Endothelial cell of umbilical vein (primary cell): ENCODE results near the gene DLG1. TPM values are rescaled to one million over a fixed set of nuclear protein-coding genes. Genes with fewer than 3 reads are reported as not detected.

ENCODE experiments used
- BruUV-seq: library from RNA; stranded (reverse); fragments of 400-500 nt; replicated peaks from 2 replicates; lab custom pipeline; 2021; lab: Mats Ljungman, UMichigan
- CTCF ChIA-PET: fragments of 300-600, 350-600 bp; sonication (Branson Sonifier 250); formaldehyde crosslinking; loops from one replicate; lab custom pipeline; 2021; ENCODE audit warnings: antibody characterized with exemption, inconsistent platforms; lab: Charles Lee
- POLR2A ChIA-PET: fragments of 300-600, 350-600 bp; sonication (Branson Sonifier 250); formaldehyde crosslinking; loops from one replicate; lab custom pipeline; 2021; ENCODE audit warnings: antibody characterized with exemption, inconsistent platforms; lab: Charles Lee
- DNase-seq: peaks from one replicate; pipeline ENCODE4 v3.0.0-alpha.2; 2011; ENCODE audit warnings: low read depth, low spot score
- FAIRE-seq: peaks from 2 replicates; lab custom pipeline; 2011; peaks lifted over from hg19 to GRCh38; lab: Jason Lieb, UNC
- H2AFZ ChIP-seq: 2 replicates; pipeline ENCODE4 v1.6.0; 2012; ENCODE audit warnings: low read depth, low read length, control low read depth, inconsistent platforms
- H3K27ac ChIP-seq: 2 replicates; pipeline ENCODE4 v1.5.1; 2011; ENCODE audit warnings: low read depth, mild to moderate bottlenecking, control low read depth, low read length, moderate library complexity; ENCODE audit not compliant: insufficient read depth
- H3K27me3 ChIP-seq, 2 experiments: 2 replicates each; pipeline versions ENCODE4 v1.6.0 to v1.6.1; 2011; ENCODE audit warnings: low read length in 2 of 2, mixed read lengths in 1 of 2; ENCODE audit not compliant: control insufficient read depth in 2 of 2, insufficient read depth in 2 of 2
- H3K36me3 ChIP-seq, 2 experiments: 2 replicates in 1 of 2; 3 replicates in 1 of 2; pipeline ENCODE4 v1.5.1; 2011; ENCODE audit warnings: low read length in 2 of 2, mild to moderate bottlenecking in 1 of 2, moderate library complexity in 1 of 2; ENCODE audit not compliant: control insufficient read depth in 2 of 2, insufficient read depth in 2 of 2; ENCODE audit errors: extremely low read depth in 1 of 2
- H3K4me1 ChIP-seq: 3 replicates; pipeline ENCODE4 v1.5.1; 2011; ENCODE audit warnings: mild to moderate bottlenecking, low read length; ENCODE audit not compliant: control insufficient read depth, insufficient read depth; ENCODE audit errors: extremely low read depth
- H3K4me2 ChIP-seq: 2 replicates; pipeline ENCODE4 v1.6.1; 2011; ENCODE audit warnings: low read length, control low read depth, mixed read lengths; ENCODE audit not compliant: insufficient read depth
- H3K4me3 ChIP-seq, 3 experiments: fragments of 200-600 bp in 1 of 3; sonication (generic), shearing (Covaris generic) in 1 of 3; replicated peaks in 1 of 3; 2 replicates each; pipeline ENCODE4 v1.5.1; 2011 to 2016; ENCODE audit warnings: control low read depth in 3 of 3, low read length in 3 of 3, mild to moderate bottlenecking in 2 of 3, inconsistent platforms in 1 of 3, low read depth in 1 of 3, moderate library complexity in 1 of 3; ENCODE audit not compliant: insufficient read depth in 1 of 3
- H3K79me2 ChIP-seq: 2 replicates; pipeline ENCODE4 v1.6.0; 2012; ENCODE audit warnings: low read length, inconsistent platforms; ENCODE audit not compliant: control insufficient read depth, insufficient read depth
- H3K9ac ChIP-seq: replicated peaks from 2 replicates; pipeline ENCODE3; 2011; ENCODE audit warnings: low read length, control low read depth; ENCODE audit not compliant: insufficient read depth; ENCODE audit errors: extremely low read depth
- H3K9me1 ChIP-seq: replicated peaks from 3 replicates; pipeline ENCODE4 v1.6.0; 2011; ENCODE audit warnings: mild to moderate bottlenecking, low read length; ENCODE audit not compliant: control insufficient read depth, insufficient read depth; ENCODE audit errors: extremely low read depth
- H3K9me3 ChIP-seq: replicated peaks from 2 replicates; pipeline ENCODE4 v1.5.1; 2012; ENCODE audit warnings: low read length, inconsistent platforms; ENCODE audit not compliant: control insufficient read depth, insufficient read depth
- H4K20me1 ChIP-seq: replicated peaks from 2 replicates; pipeline ENCODE3; 2011; ENCODE audit warnings: mild to moderate bottlenecking, low read length; ENCODE audit not compliant: control insufficient read depth, insufficient read depth; ENCODE audit errors: extremely low read depth
- EZH2 ChIP-seq: IDR thresholded peaks from 2 replicates; pipeline ENCODE4 v1.6.1; 2012; ENCODE audit warnings: borderline replicate concordance, low read depth, mild to moderate bottlenecking, moderate library complexity, low read length, inconsistent platforms; ENCODE audit not compliant: severe bottlenecking
- FOS ChIP-seq: IDR thresholded peaks from 2 replicates; pipeline ENCODE4 v1.6.1; 2011; ENCODE audit warnings: mild to moderate bottlenecking, low read length, moderate library complexity, borderline replicate concordance; ENCODE audit not compliant: insufficient read depth
- GATA2 ChIP-seq: IDR thresholded peaks from 2 replicates; pipeline ENCODE4 v1.7.0; 2011; ENCODE audit warnings: low read depth, mild to moderate bottlenecking, moderate library complexity, mixed read lengths, low read length; ENCODE audit not compliant: insufficient read length, insufficient read depth
- JUN ChIP-seq: IDR thresholded peaks from 2 replicates; pipeline ENCODE4 v1.6.1; 2011; ENCODE audit warnings: borderline replicate concordance, low read depth; ENCODE audit not compliant: insufficient read length, insufficient read depth
- MYC ChIP-seq: IDR thresholded peaks from one replicate; pipeline ENCODE4 v1.6.1; 2011; ENCODE audit warnings: mild to moderate bottlenecking, low read depth, low read length
- POLR2A ChIP-seq: IDR thresholded peaks from 2 replicates; pipeline ENCODE4 v1.6.1; 2012; ENCODE audit warnings: low read depth, mild to moderate bottlenecking, control low read depth, low read length
- POLR2AphosphoS5 ChIP-seq: IDR thresholded peaks from 2 replicates; pipeline ENCODE4 v1.6.1; 2012; ENCODE audit warnings: low read depth, mild to moderate bottlenecking, control low read depth, low read length, moderate library complexity; ENCODE audit not compliant: insufficient read depth
- dilution Hi-C: fragments of 300-500 bp; cut with MboI; formaldehyde crosslinking; loops from one replicate; pipeline ENCODE4 v1.15.0; 2019; ENCODE audit warnings: low sequenced_read_pairs; ENCODE audit not compliant: extremely low pct_ligation_motif_present
- intact Hi-C: fragments of 100-400 bp; cut with micrococcal nuclease; formaldehyde crosslinking; loops from one replicate; pipeline ENCODE4 v1.10.0; 2022
- polyA plus RNA-seq, 4 experiments: library from polyadenylated mRNA; depleted of rRNA in 3 of 4; stranded (reverse) in 3 of 4; unstranded in 1 of 4; fragments of >200 nt; gene quantifications; 2 replicates each; pipeline versions ENCODE4 v1.2.1 to v1.2.3, GENCODE V29; 2011 to 2012; ENCODE audit warnings: missing spikeins in 1 of 4
- total RNA-seq: library from RNA; stranded (reverse); gene quantifications from 2 replicates; pipeline ENCODE4 v1.2.3, GENCODE V29; 2021
- TF ChIP-seq, protein P1 (sequence below), 2 donors: IDR thresholded peaks; 1 replicate in 1 of 2; 2 replicates in 1 of 2; pipeline ENCODE4 v1.5.1; 2011; ENCODE audit warnings: low read length in 2 of 2, mild to moderate bottlenecking in 2 of 2, moderate library complexity in 2 of 2, control low read depth in 1 of 2, inconsistent platforms in 1 of 2, low read depth in 1 of 2; ENCODE audit not compliant: insufficient read depth in 1 of 2; ENCODE audit errors: extremely low read depth in 1 of 2
- TF ChIP-seq, protein P2 (sequence below): IDR thresholded peaks from 2 replicates; pipeline ENCODE4 v1.6.1; 2011; ENCODE audit not compliant: insufficient read depth, insufficient read length

The DLG1 gene
- total and polyA plus RNA-seq, 2 donors (not counting 3 experiments of a cell fraction or from before 2014, with no cell fraction given): 26.5 to 80.1 TPM

DNA sequence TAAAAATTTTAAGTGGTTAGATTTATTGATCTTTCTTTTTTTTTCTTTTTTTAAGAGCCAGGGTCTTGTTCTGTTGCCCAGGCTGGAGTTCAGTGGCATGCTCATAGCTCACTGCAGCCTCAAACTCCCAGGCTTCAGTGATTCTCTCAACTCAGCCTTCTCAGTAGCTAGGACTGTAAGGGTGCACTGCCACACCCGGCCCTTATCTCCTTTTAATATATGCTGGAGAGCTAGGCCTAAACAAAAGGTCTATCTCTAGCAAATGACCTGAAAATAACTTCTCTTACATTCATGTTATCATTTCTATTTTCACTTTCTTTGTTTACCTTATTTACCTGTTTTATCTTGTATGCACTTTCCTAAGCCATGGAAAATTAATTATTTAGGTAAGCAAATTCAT is 233.6 kb downstream of the DLG1 start:
- DNase-seq (no peak), FAIRE-seq (no peak)
- H3K36me3 ChIP-seq: peaks cover 2 to 10% of the 10 kb centered on the region in 2 experiments
- no peak overlapping the region for H2AFZ ChIP-seq
- CTCF ChIA-PET: no interaction called here
- no peak overlapping the region for H3K4me2 ChIP-seq
- no peaks in the 10 kb centered on the region for H3K9me3 ChIP-seq
- no TSS peak for BruUV-seq
- no peaks in the 10 kb centered on the region for H4K20me1 ChIP-seq
- H3K9me1 ChIP-seq: peaks cover 2% of the 10 kb centered on the region
- H3K4me1 ChIP-seq: no peaks in the 10 kb centered on the region
- H3K9ac ChIP-seq: no peak overlapping the region
- H3K4me3 ChIP-seq: no peak overlapping the region
- POLR2A ChIA-PET: no interaction called here
- intact Hi-C loops (no loop called here), dilution Hi-C loops (no loop called here)
- H3K79me2 ChIP-seq: no peaks in the 10 kb centered on the region
- TF ChIP-seq POLR2AphosphoS5: no peak
- TF ChIP-seq, protein P1, sequence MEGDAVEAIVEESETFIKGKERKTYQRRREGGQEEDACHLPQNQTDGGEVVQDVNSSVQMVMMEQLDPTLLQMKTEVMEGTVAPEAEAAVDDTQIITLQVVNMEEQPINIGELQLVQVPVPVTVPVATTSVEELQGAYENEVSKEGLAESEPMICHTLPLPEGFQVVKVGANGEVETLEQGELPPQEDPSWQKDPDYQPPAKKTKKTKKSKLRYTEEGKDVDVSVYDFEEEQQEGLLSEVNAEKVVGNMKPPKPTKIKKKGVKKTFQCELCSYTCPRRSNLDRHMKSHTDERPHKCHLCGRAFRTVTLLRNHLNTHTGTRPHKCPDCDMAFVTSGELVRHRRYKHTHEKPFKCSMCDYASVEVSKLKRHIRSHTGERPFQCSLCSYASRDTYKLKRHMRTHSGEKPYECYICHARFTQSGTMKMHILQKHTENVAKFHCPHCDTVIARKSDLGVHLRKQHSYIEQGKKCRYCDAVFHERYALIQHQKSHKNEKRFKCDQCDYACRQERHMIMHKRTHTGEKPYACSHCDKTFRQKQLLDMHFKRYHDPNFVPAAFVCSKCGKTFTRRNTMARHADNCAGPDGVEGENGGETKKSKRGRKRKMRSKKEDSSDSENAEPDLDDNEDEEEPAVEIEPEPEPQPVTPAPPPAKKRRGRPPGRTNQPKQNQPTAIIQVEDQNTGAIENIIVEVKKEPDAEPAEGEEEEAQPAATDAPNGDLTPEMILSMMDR (IDR thresholded peaks at IDR 0.05; ENCODE audit: extremely low read depth in 1 of 2, insufficient read depth in 1 of 2, low read depth in 1 of 2, low read length in 2 of 2): no peak
- TF ChIP-seq, protein P2, sequence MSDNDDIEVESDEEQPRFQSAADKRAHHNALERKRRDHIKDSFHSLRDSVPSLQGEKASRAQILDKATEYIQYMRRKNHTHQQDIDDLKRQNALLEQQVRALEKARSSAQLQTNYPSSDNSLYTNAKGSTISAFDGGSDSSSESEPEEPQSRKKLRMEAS: no peak
- TF ChIP-seq JUN: no peak
- TF ChIP-seq GATA2: no peak
- no peak for TF ChIP-seq MYC
- TF ChIP-seq EZH2: no peak
- TF ChIP-seq FOS: no peak
- TF ChIP-seq POLR2A: no peak
- no peak overlapping the region for H3K27ac ChIP-seq
- H3K27me3 ChIP-seq: no peaks in the 10 kb centered on the region
